ENCODE data around the gene ZDHHC16. TPM values are rescaled to one million over a fixed set of nuclear protein-coding genes. Genes with fewer than 3 reads are reported as not detected.

The ZDHHC16 gene
- polyA plus RNA-seq, 1 donor, result 30.7 TPM

GRCh38 chr10:97506199-97506991, 60.4 kb downstream of the ZDHHC16 start:
- DNase-seq, result no peak
- Histone ChIP-seq H3K27ac (ENCODE audit: low read length) (no peak overlapping the region), H3K9me3 (ENCODE audit: control insufficient read depth, low read depth, low read length) (no peaks in the 10 kb centered on the region)

More at GRCh38 chr10:97506199-97506991, 60.4 kb downstream of the ZDHHC16 start:
- H3K4me1 ChIP-seq (ENCODE audit: control insufficient read depth, insufficient read depth, low read length), result peaks cover 2% of the 10 kb centered on the region
- H3K27me3 ChIP-seq (ENCODE audit: control insufficient read depth, insufficient read depth, low read length), result no peaks in the 10 kb centered on the region
- no CpG with 5 or more reads among the region's 3 CpGs for WGBS (ENCODE audit: insufficient coverage, low lambda C conversion rate)
- H3K4me3 ChIP-seq (ENCODE audit: low read length), result no peak overlapping the region
- no peaks in the 10 kb centered on the region for H3K36me3 ChIP-seq (ENCODE audit: control insufficient read depth, insufficient read depth, low read length)

Other genes with a start within 250 kb of the ZDHHC16 start
- 17.2 TPM for gene ARHGAP19, start 153.5 kb upstream of the ZDHHC16 start, polyA plus RNA-seq
- gene FRAT1, start 126.9 kb upstream of the ZDHHC16 start, polyA plus RNA-seq, result 5.6 TPM
- 26.0 TPM for gene FRAT2, start 111.4 kb upstream of the ZDHHC16 start, polyA plus RNA-seq
- 25.3 TPM for gene RRP12, start 44.8 kb upstream of the ZDHHC16 start, polyA plus RNA-seq
- gene PGAM1, start 20.0 kb upstream of the ZDHHC16 start, polyA plus RNA-seq, result 138 TPM
- gene EXOSC1, start 169 bp upstream of the ZDHHC16 start, polyA plus RNA-seq, result 39.1 TPM
- 62.5 TPM for gene MMS19, start 52.2 kb downstream of the ZDHHC16 start, polyA plus RNA-seq
- 4.1 TPM for gene UBTD1, start 52.7 kb downstream of the ZDHHC16 start, polyA plus RNA-seq
- 0.13 TPM for gene ANKRD2, start 126.6 kb downstream of the ZDHHC16 start, polyA plus RNA-seq
- gene HOGA1, start 138.2 kb downstream of the ZDHHC16 start, polyA plus RNA-seq, result 3.2 TPM
- 0.09 TPM for gene C10orf62, start 143.5 kb downstream of the ZDHHC16 start, polyA plus RNA-seq
- 18.7 TPM for gene MORN4, start 187.3 kb downstream of the ZDHHC16 start, polyA plus RNA-seq
- gene PI4K2A, start 194.5 kb downstream of the ZDHHC16 start, polyA plus RNA-seq, result 37.4 TPM
- gene AVPI1, start 241.1 kb downstream of the ZDHHC16 start, polyA plus RNA-seq, result 56.5 TPM

Data from large intestine (tissue), 3 donors.